GM12872 (cell line): Measurements from ENCODE around the gene FKBP8.

Experiments
- CTCF ChIP-seq: IDR thresholded peaks from 3 replicates; pipeline ENCODE4 v1.5.1; 2011; ENCODE audit warnings: low read depth, mild to moderate bottlenecking, low read length, moderate library complexity; ENCODE audit not compliant: insufficient read depth

The FKBP8 gene

GRCh38 chr19:18542941-18543813, at the start of gene FKBP8:
Gene FKBP8, minus strand, starts transcription at chr19:18543573. Its CDS starts 1,603 bp downstream, at chr19:18541970.
- TF ChIP-seq CTCF: no peak

GRCh38 chr19:18591735-18592385, 48.5 kb upstream of the FKBP8 start:
- no peak for TF ChIP-seq CTCF

GRCh38 chr19:18590273-18591272, 47.2 kb upstream of the FKBP8 start:
- TF ChIP-seq CTCF: 0 out of 3 replicates have a peak, but pooled peaks have one; percentile 1

- TF ChIP-seq CTCF: peak; percentile 11; the same call in 1 of the 3 replicates
Measured at GRCh38 chr19:18589380-18590272, 46.3 kb upstream of the FKBP8 start.

- TF ChIP-seq CTCF: peak; percentile 89
Measured at GRCh38 chr19:18588611-18589379, 45.4 kb upstream of the FKBP8 start, which contains the start of gene REX1BD. Gene REX1BD, plus strand, starts transcription at chr19:18588798. Its CDS starts 4 bp downstream, at chr19:18588802.
